HG03108 (cell line): ENCODE results near the gene IFT172.
"Not testable (repeated sequence)": the region's sequence is repeated elsewhere in the genome, so short reads cannot be mapped to it uniquely, and the experiment has no call there.

Experiments
- ATAC-seq: cut with Tn5 transposase; IDR thresholded peaks from one replicate; pipeline ENCODE4 v1.9.1; 2021; ENCODE audit warnings: moderate library complexity; ENCODE audit not compliant: unreplicated experiment

IFT172 gene

GRCh38 chr2:27489498-27490397 is at the start of gene IFT172:
Gene IFT172, minus strand, starts transcription at chr2:27489743. Its CDS starts 90 bp downstream, at chr2:27489653.
- ATAC-seq = peak; percentile 93

GRCh38 chr2:27538839-27539450 is 49.4 kb upstream of the IFT172 start:
- not testable (repeated sequence) for ATAC-seq

GRCh38 chr2:27537287-27537686 is 47.7 kb upstream of the IFT172 start:
- no peak for ATAC-seq

- no peak for ATAC-seq
These were observed 42.4 kb upstream of the IFT172 start for GRCh38 chr2:27531983-27532382.

- ATAC-seq = no peak
These were observed 37.6 kb upstream of the IFT172 start for GRCh38 chr2:27527182-27527581.

- no peak for ATAC-seq
These were observed 32.9 kb upstream of the IFT172 start for GRCh38 chr2:27522400-27522945.

- ATAC-seq = no peak
These were observed 30.8 kb upstream of the IFT172 start for GRCh38 chr2:27520316-27520715.

GRCh38 chr2:27518782-27519113 is 29.2 kb upstream of the IFT172 start:
- ATAC-seq = no peak

GRCh38 chr2:27518113-27518781 is 28.7 kb upstream of the IFT172 start:
- no peak for ATAC-seq

- no peak for ATAC-seq
These were observed 19.8 kb upstream of the IFT172 start for GRCh38 chr2:27509326-27509725.

- no peak for ATAC-seq
These were observed 17.8 kb upstream of the IFT172 start for GRCh38 chr2:27507293-27507692.

- ATAC-seq = no peak
These were observed 17.0 kb upstream of the IFT172 start for GRCh38 chr2:27506587-27506986.

- no peak for ATAC-seq
These were observed 12.6 kb upstream of the IFT172 start for GRCh38 chr2:27502142-27502541.

- ATAC-seq = no peak
These were observed 11.5 kb upstream of the IFT172 start for GRCh38 chr2:27501042-27501441.

- no peak for ATAC-seq
These were observed 9.4 kb upstream of the IFT172 start for GRCh38 chr2:27498975-27499374.

- ATAC-seq = no peak
These were observed 7.7 kb upstream of the IFT172 start for GRCh38 chr2:27497288-27497627.

GRCh38 chr2:27496357-27497287 is 7.1 kb upstream of the IFT172 start, which contains the start of gene GCKR:
Gene GCKR, plus strand, starts transcription at chr2:27496839. Its CDS starts 66 bp downstream, at chr2:27496905.
- no peak for ATAC-seq

- no peak for ATAC-seq
These were observed 6.4 kb upstream of the IFT172 start for GRCh38 chr2:27495840-27496356.

- ATAC-seq = no peak
These were observed 5.5 kb upstream of the IFT172 start, which contains the start of gene FNDC4 for GRCh38 chr2:27494944-27495554. Gene FNDC4, minus strand, starts transcription at chr2:27495200. Its CDS starts 521 bp downstream, at chr2:27494679.
